HG03521 (cell line): ENCODE data around the gene EGFR.

Experiments
- ATAC-seq: cut with Tn5 transposase; IDR thresholded peaks from one replicate; pipeline ENCODE4 v1.9.1; 2021; ENCODE audit warnings: mild to moderate bottlenecking, moderate library complexity; ENCODE audit not compliant: unreplicated experiment

The EGFR gene

DNA sequence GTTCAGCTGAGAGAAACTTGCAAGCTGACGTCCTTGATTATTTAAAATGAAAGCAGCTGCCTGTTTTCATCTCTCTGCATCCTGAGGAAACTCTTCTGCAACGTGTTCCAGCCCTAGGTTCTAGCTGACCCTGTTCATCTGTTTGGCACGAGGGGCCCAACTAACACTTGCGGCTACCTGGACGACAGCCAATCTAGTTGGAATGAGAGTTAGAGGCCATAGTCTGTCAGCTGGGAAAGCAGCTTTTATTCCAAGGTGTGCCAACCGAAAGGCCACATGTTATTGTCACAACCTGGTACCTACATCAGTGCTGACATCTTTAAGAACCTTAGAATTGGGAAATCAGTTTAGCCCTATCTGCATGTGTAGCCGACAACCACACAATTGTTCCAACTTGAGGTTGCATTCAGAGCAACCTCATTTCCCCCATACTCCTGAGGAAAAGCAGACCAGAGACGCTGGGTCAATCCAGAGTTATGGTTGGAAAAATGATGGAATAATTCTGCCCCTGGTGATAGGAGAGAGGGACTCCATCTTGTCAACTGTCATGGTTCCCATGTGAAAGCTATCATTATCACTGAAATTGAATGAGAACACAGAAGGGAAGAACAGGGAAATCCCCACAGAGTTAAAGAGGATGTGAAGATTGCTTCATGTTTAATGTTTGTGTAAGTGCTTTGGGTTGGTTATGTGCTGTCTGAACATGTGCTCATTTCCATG lies 121.6 kb downstream of the EGFR start:
- ATAC-seq = peak; percentile 75

DNA sequence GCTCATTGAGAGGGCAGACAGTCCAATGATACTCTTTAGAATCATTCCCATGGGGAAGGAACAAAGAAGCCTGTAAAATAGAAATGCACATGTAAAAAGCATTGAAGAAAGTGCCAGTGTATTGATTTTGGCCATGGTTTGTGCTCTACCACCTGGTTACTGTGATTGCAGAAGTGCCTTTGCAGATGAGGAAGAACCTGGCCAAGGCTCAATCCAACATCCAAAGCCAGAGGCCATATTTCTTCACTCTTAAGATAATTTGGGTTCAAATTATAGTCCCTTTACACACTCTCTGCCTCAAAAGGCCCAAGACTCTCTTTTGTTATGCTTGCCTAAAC lies 122.1 kb downstream of the EGFR start:
- peak; percentile 21 for ATAC-seq

DNA sequence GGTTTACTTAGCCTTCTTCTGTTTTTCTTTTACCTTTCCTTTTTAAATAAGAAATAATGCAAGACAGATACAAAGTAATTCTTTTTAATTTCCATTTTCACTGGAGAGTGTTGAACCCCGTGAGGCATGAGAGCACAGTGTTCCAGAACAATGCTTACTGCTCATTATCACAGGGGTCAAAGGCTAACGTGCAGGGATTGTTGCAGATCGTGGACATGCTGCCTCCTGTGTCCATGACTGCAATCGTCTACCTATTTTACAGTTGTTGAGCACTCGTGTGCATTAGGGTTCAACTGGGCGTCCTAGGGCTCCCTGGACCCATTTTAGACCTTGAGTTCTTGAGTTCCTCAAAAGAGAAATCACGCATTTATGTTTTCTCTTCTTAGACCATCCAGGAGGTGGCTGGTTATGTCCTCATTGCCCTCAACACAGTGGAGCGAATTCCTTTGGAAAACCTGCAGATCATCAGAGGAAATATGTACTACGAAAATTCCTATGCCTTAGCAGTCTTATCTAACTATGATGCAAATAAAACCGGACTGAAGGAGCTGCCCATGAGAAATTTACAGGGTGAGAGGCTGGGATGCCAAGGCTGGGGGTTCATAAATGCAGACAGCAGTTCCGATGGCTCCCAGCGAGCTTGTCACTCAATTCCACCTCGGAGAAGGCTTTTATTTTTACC lies 124.2 kb downstream of the EGFR start:
- no peak for ATAC-seq

DNA sequence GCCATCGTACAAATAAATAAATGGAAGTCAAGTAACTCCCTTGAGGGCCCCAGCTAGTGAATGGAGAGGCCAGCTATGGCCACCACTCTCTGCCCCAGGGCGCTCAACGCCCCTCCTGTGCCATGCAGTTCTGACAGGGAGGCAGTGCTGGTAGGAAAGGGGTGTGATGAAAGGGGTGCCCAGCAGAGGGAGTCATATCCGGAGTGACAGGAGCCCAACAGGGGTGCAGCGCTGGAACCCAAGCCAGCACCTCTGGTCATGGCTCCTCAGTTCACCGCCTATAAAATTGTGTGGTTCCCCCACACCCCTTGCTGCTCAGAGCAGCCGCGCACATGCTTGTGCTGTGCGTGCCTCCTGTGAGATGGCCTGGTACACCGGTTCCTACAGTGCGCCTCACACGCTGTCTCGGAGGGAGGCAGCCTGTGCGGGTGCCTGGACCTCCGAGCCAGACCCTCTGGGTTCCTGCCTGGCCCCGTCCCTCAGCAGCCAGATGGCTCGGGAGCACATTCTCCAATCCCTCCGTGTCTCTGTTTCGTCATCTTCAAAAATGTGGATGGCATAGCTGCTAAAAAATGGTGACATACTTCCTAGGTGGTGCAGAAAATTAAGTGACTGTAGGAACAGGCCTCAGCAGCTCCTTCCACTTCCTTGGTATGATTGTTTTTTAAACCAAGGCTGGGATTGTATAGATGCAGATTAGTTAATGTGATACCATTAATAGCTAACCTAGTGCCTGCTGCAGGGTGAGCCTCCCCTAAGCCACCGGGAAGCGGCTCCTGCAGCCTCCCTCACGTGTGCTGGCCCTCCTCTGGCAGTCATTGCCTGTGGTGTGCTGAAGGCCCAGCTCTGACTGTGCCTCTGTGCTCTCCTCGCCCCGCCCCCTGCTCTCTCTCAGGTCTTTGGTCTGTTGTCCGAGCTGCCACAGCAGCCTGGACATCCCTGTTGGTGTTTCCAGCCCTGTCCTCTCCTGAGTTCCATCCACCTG lies 125.8 kb downstream of the EGFR start:
- ATAC-seq = no peak

DNA sequence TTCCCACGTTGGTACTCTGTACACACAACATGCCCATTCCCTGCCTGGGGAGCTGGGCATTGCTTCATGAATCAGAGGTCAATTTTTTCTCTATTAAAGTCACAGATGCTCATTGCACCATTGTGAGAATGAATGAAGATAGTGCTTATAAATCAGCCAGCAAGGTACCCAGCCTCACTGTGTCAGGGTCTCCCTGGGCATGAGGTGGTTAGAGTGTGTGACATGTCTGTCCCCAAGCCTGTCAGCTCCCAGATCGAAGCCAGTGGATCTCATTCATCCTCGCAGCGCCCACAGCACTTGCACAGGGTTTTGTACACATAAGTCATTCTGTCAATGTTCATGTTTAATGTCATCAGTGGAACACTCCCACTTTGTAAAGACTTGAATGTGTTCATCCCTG lies 126.8 kb downstream of the EGFR start:
- ATAC-seq = no peak

DNA sequence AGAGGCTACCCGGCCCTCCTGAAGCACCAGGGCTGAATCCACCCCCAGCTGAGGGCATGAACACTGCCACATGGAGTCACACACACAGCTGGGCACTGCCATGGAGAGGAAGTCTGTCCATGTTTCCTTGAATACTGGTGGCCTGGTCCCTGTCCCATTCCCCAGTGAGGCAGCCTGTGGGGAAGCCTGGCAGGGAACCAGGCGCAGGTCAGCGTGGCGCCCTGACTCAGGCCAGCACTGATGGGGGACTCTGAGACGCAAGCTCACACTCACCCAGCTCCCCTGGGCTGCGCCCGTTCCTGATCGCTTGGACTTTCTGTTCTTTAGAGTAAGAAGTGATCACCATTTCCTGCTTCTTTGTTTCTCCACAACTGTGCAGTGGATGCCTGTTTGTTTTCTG lies 128.3 kb downstream of the EGFR start:
- no peak for ATAC-seq

DNA sequence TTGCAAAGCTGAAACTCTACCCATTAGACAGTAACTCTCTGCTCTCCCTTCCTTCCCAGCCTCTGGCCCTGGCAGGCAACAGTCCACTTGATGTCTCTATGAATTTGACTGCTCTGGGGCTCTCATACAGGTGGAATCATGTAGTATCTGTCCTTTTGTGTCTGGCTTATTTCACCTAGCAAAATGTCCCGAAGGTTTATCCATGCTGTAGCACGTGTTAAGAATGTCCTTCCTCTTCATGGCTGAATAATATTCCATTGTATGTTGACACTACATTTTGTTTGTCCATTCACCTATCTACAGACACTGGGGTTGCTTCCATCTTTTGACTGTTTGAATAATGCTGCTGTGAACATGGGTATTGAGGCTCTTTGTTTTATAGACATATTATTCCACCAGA lies 128.9 kb downstream of the EGFR start:
- no peak for ATAC-seq

DNA sequence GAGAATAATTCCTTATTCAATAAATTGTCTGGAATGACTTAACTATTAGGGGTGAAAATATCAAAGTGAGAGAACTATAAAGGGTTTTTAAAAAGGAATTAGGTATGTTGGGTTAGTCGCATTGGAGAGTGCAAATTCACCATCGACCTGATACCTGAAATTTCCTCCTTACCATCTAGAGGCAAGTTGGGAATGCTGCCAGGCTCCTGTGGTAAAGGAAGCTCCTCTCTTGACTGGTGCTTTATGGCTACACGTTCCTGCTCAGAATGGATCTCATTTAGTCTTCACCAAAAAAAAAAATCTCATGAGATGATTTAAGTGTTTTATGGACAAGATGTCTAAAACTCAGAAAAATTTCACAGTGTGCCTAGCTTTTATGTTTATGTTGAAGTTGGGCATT lies 129.8 kb downstream of the EGFR start:
- no peak for ATAC-seq

DNA sequence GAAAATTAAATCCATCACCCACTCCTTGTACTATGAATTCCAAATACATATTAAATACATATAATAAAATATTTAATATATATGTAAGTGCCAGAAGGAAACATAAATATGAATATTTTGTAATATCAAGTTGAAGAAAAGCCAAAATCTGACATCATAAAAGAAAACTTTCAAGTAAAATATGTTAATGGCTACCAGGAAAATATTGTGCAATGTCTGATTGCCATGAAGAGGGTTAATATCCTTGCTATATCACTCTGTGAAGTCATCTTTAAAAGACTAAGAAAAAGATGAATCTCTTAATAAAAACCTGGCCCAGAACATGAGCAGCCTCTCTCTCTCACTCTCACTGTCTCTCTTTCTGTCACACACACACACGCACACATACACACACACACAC lies 130.2 kb downstream of the EGFR start:
- ATAC-seq = no peak

DNA sequence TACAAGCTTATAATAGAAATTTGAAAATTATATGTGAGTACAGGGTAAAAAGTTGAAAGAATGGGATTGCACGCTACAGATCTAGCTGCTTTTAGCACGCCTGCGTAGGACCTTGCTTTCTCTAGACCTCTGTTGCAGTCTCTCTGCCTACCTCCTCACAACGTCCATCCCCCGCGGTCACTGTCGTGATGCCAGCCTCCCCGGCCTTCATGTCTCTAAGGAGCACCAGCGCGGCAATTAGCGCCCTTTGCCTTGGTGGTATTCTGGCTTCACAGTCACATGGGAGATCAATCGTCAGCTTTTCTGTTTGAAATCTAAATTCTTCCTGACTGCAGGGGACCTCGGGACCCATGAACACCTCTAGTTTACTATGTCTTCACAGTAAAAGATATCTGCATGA lies 131.3 kb downstream of the EGFR start:
- no peak for ATAC-seq

DNA sequence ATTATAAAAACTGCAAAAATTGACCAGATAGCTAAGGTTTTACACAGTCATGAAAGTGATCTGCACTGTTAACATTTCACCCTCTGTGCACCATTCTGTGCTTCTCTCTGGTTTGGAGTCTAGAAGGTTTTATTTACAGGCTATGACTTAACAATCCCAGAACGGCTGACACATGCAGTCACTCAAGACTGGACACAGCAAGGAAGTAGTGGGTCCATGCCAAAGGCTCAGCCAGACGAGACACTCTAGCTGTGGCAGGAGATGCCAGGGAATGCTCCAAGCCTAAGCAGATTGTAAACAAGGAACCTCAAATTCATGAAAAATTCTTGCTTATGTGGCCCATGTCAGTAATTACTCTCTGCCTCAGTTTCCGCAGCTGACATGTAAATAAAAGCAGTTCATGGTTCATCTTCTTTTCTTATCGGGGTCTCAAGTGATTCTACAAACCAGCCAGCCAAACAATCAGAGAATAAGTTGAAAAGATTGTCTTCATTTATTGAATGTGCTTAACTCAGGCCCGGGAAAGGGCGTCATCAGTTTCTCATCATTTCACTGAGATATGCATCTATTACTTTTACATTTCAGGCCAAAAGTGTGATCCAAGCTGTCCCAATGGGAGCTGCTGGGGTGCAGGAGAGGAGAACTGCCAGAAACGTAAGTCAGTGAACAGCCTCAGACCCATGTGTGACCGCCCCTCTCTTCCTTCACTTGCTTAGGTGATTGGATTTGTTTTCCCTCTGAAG lies 132.1 kb downstream of the EGFR start:
- ATAC-seq = no peak

DNA sequence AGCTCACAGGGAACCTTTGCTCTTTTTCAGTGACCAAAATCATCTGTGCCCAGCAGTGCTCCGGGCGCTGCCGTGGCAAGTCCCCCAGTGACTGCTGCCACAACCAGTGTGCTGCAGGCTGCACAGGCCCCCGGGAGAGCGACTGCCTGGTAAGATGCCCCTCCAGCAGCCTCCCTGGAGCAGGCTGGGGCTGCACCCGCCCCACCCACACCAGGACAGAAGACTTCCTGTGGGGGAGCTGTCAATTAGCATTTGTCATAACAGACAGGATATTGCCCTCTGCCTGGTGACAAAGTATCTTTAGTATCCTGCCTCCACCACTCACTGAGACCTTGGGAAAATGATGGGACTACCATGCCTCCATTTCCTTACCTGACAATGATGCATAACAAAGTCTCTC lies 133.7 kb downstream of the EGFR start:
- ATAC-seq = no peak

DNA sequence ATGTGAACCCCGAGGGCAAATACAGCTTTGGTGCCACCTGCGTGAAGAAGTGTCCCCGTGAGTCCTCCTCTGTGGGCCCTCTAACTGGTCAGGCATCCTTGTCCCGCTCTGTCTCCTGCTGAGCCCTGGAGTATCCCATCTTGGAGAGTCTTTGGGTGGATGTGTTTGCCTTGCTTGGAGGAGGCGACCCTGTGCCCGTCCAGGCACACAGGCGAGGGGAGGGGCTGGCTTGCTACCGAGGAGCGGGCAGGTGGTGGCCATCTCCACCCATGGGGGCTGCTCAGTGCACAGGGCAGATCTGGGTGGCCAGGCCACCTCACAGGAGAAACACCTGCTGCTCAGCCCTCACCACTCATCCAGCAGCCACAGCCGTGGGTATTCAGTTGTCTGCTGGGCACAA lies 135.3 kb downstream of the EGFR start:
- ATAC-seq = no peak

DNA sequence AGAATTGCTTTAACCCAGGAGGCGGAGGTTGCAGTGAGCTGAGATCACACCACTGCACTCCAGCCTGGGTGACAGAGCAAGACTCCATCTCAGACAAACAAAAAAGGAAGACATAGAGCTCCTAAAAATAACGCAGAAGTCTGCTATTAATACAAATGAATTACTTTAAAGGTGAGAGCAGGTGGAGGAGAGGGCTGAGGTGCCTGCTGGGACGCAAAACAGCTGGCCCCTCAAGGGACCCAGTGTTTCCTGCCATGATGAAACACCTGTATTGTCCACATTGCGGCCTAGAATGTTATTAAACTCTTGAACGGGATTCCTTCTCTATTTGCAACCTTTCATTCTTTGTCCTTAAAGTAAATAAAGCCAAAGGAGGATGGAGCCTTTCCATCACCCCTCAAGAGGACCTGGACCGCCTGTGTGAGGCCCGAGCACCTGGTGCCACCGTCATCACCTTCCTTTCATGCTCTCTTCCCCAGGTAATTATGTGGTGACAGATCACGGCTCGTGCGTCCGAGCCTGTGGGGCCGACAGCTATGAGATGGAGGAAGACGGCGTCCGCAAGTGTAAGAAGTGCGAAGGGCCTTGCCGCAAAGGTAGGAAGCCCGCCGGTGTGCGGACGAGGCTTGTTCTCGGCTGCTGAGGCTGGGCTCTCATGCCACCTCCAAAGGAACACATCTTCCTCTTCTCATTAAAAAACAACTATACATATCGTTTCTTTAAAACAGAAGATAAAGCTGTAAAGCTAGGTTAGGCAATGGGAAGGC lies 136.7 kb downstream of the EGFR start:
- ATAC-seq = no peak

DNA sequence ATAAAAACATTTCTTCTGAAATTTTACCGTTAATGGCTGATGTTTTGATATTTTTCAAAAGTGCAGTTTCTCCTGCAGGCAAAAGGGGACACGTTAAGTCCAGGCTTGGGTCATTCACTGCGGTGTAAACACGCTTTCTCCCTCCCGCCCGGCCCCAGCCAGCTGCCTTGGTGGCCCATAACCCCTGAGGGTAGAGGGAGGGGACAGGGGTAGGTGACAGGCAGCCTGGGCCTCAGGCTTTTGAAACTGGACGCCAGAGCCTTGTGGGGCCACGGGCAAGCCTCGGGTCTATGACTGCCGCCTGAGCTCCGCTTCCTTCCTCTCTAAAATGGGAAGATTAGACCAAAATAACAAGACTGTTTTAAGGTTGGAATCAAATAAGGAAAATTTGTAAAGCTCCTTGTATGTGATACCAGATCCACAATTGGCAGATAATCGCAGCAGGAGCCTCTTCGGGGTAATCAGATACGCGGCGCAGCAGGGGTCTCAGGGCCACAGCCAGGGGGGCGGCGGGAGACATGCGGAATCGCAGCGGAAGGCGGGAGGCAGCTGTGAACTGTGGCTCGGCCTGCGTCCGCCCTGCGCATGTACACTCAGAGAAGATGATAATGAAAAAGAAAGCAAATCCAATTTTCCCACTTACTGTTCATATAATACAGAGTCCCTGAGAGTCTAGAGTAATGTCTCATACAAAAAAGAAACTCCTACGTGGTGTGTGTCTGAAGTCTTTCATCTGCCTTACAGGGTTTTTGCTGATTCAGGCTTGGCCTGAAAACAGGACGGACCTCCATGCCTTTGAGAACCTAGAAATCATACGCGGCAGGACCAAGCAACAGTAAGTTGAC lies 138.3 kb downstream of the EGFR start:
- ATAC-seq = no peak

DNA sequence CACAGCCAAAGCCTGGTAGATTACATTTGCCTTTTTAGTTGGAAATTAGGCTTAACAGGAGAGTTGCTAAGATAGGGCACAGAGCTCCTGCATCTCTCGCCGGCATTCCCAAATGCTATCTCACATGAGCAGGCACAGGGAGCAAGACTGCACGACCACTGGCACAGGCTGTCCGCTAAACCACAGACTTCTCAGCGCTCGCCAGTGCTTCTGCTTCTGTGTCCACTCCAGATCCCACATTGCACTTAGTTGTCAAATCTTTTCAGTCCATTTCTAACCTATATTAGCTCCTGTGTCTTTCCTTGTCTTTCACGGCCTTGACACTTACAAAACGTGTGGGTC lies 138.9 kb downstream of the EGFR start:
- ATAC-seq = no peak

DNA sequence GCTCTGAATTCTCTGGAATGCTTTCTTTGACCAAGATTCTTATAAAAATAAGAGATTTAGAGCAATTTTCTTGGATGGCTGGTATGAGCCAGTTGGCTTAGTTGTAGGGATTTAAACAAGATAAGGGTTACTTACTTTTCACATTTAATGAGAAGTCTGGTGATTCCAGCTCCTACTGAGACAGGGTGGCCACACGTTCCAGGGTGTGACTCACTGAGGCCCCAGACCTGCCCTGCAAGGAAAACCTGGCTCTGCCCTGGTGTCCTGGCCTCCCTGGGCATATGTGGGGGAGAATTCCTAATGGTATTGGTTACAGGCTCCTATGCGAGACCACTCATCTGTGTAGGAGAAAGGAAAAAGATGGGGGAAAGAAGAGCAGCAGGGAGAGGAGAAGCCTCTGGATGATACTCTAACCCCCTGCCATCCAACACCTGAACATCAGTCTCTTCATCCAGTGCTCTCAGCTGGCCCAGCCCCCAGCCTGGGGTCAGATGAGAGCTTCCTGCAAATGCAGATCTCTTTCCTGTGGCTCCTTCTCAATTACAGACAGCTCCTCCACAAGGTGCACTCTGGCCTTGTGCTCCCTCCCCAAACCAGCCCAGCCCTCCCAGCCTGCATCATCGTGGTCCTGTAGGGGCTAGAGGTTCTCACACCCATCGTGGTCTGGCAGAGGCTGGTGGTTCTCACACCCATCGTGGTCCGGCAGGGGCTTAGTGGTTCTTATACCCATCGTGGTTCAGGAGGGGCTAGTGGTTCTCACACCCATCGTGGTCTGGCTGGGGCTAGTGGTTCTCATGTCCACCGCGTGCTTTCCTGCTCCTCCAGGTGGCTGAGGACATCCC lies 139.9 kb downstream of the EGFR start:
- no peak for ATAC-seq

DNA sequence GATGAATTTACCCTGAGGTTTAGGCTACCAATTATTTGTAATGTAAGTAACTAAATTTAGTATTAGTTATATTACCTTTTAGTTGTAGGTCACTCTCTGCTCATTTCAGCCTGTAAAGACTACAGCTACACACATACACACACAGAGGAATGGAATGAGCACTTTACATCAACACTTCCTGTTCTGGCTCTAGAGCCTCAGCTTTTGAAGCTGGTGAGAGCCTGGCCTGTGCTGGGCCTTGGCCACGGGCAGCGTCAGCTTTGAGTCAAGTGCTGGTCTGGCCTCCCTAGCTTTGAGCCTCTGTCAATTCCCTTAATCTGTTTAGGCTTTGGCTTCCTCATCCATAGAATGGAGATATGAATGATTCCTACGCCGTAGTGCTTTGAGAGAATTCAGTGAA lies 141.7 kb downstream of the EGFR start:
- ATAC-seq = no peak
